Mesothelial cell of epicardium (in vitro differentiated cells): ENCODE results near the gene MYL9. TPM values are rescaled to one million over a fixed set of nuclear protein-coding genes. Genes with fewer than 3 reads are reported as not detected.

Source experiments
- DNase-seq, 2 experiments: peaks; one replicate each; pipeline ENCODE4 v3.0.0; 2021; ENCODE audit warnings: low spot score in 2 of 2; ENCODE audit not compliant: unreplicated experiment in 2 of 2
- H3K27ac Mint-ChIP-seq: 2 replicates; pipeline ENCODE4 v1.8.0; 2021; ENCODE audit warnings: mixed read lengths
- H3K27me3 Mint-ChIP-seq: 2 replicates; pipeline ENCODE4 v1.8.0; 2021; ENCODE audit warnings: low read depth, mixed read lengths
- H3K36me3 Mint-ChIP-seq: 2 replicates; pipeline ENCODE4 v1.8.0; 2021; ENCODE audit warnings: mixed read lengths
- H3K4me1 Mint-ChIP-seq: 2 replicates; pipeline ENCODE4 v1.8.0; 2021; ENCODE audit warnings: mixed read lengths
- H3K4me3 Mint-ChIP-seq: 2 replicates; pipeline ENCODE4 v1.8.0; 2021; ENCODE audit warnings: mild to moderate bottlenecking, moderate library complexity, mixed read lengths
- H3K9me3 Mint-ChIP-seq: 2 replicates; pipeline ENCODE4 v1.8.0; 2021; ENCODE audit warnings: mixed read lengths
- CTCF ChIP-seq: fragments of 200-600 bp; sonication (generic); IDR thresholded peaks from one replicate; pipeline ENCODE4 v1.5.0; 2021; ENCODE audit warnings: antibody characterized with exemption; ENCODE audit not compliant: unreplicated experiment
- total RNA-seq: library from RNA; stranded (reverse); gene quantifications from 3 replicates; pipeline ENCODE4 v1.2.1, GENCODE V29; 2021

Gene MYL9
- total RNA-seq, 1 donor from 2014 or later: 238 TPM

GRCh38 chr20:36582322-36582721 is 41.0 kb downstream of the MYL9 start:
- peaks cover 20% of the 10 kb centered on the region for H3K36me3 Mint-ChIP-seq
- no peak overlapping the region for H3K4me3 Mint-ChIP-seq
- H3K27ac Mint-ChIP-seq: no peak overlapping the region

GRCh38 chr20:36582821-36583220 is 41.5 kb downstream of the MYL9 start:
- H3K36me3 Mint-ChIP-seq: peaks cover 23% of the 10 kb centered on the region
- peak overlapping the region; percentile 30 for H3K27ac Mint-ChIP-seq
- H3K4me3 Mint-ChIP-seq: no peak overlapping the region
- H3K27me3 Mint-ChIP-seq: no peaks in the 10 kb centered on the region
- TF ChIP-seq CTCF: no peak
- peaks cover 9% of the 10 kb centered on the region for H3K4me1 Mint-ChIP-seq
- DNase-seq: no peak
- H3K9me3 Mint-ChIP-seq: no peaks in the 10 kb centered on the region

More at GRCh38 chr20:36582322-36582721, 41.0 kb downstream of the MYL9 start:
- TF ChIP-seq CTCF: no peak
- Mint-ChIP-seq H3K4me1 (peaks cover 9% of the 10 kb centered on the region), H3K9me3 (no peaks in the 10 kb centered on the region), H3K27me3 (no peaks in the 10 kb centered on the region)
- no peak for DNase-seq

GRCh38 chr20:36584018-36584481 is 42.7 kb downstream of the MYL9 start:
- no peaks in the 10 kb centered on the region for H3K9me3 Mint-ChIP-seq
- H3K4me3 Mint-ChIP-seq: no peak overlapping the region
- peaks cover 9% of the 10 kb centered on the region for H3K4me1 Mint-ChIP-seq
- H3K27ac Mint-ChIP-seq: peak overlapping the region; percentile 32
- no peak for DNase-seq
- peaks cover 21% of the 10 kb centered on the region for H3K36me3 Mint-ChIP-seq
- no peaks in the 10 kb centered on the region for H3K27me3 Mint-ChIP-seq
- no peak for TF ChIP-seq CTCF

GRCh38 chr20:36585410-36586125 is 44.2 kb downstream of the MYL9 start:
- Mint-ChIP-seq H3K27me3 (no peaks in the 10 kb centered on the region), H3K27ac (peak overlapping the region; percentile 21), H3K4me1 (peaks cover 2% of the 10 kb centered on the region), H3K36me3 (peaks cover 18% of the 10 kb centered on the region), H3K9me3 (no peaks in the 10 kb centered on the region), H3K4me3 (no peak overlapping the region)
- TF ChIP-seq CTCF: no peak
- no peak for DNase-seq

GRCh38 chr20:36587388-36588070 is 46.2 kb downstream of the MYL9 start:
- peaks cover 9% of the 10 kb centered on the region for H3K4me1 Mint-ChIP-seq
- peak overlapping the region; percentile 19 for H3K27ac Mint-ChIP-seq
- no peak overlapping the region for H3K4me3 Mint-ChIP-seq
- peaks cover 28% of the 10 kb centered on the region for H3K36me3 Mint-ChIP-seq
- DNase-seq: no peak
- H3K9me3 Mint-ChIP-seq: no peaks in the 10 kb centered on the region
- H3K27me3 Mint-ChIP-seq: no peaks in the 10 kb centered on the region
- no peak for TF ChIP-seq CTCF
